ENCODE measurements around the gene METTL16. TPM values are rescaled to one million over a fixed set of nuclear protein-coding genes. Genes with fewer than 3 reads are reported as not detected.

Gene METTL16
- total and polyA plus RNA-seq, 11 donors = 13.9 to 32.0 (median 24.3) TPM

- no peak for ATAC-seq
- Histone ChIP-seq H3K4me1 (peaks cover 0 to 59% (median 47%) of the 10 kb centered on the region in 12 donors), H3K27ac (peak overlapping the region in 11 of 12 donors; percentile 65 to 99 (median 73)), H3K4me3 (no peak overlapping the region), H3K9me3 (no peaks in the 10 kb centered on the region), H3K36me3 (no peaks in the 10 kb centered on the region), H3K27me3 (no peaks in the 10 kb centered on the region)
- TF ChIP-seq POLR2A (IDR thresholded peaks at IDR 0.05) = no peak
- TF ChIP-seq CTCF (IDR thresholded peaks at IDR 0.05) = no peak
- 68 to 86% (median 82%) methylated on average over 8 of the region's 8 CpGs for WGBS, 4 donors
- intact Hi-C loops (cut with DNase I) = loop anchor here in 1 of 10 donors (2.0 kb wide), 1 partner anchor 16 kb away; no protein-coding TSS in a partner anchor
- peak in 1 of 5 donors; percentile 25 for DNase-seq
Observed at GRCh38 chr17:2406271-2406902, 105.3 kb downstream of the METTL16 start.

GRCh38 chr17:2405247-2405926 lies 106.3 kb downstream of the METTL16 start:
- H3K9me3 ChIP-seq = no peaks in the 10 kb centered on the region
- intact Hi-C loops (cut with DNase I) = no loop called here
- H3K36me3 ChIP-seq = no peaks in the 10 kb centered on the region
- H3K4me1 ChIP-seq = peaks cover 0 to 59% (median 47%) of the 10 kb centered on the region in 12 donors
- TF ChIP-seq CTCF (IDR thresholded peaks at IDR 0.05) (no peak), POLR2A (IDR thresholded peaks at IDR 0.05) (no peak)
- peak in 1 of 5 donors; percentile 45 for DNase-seq
- peak overlapping the region in 8 of 12 donors; percentile 16 to 99 (median 62) for H3K27ac ChIP-seq
- no peak for ATAC-seq
- H3K27me3 ChIP-seq = no peaks in the 10 kb centered on the region
- WGBS, 4 donors = 73 to 83% (median 78%) methylated on average over 14 of the region's 14 CpGs
- no peak overlapping the region for H3K4me3 ChIP-seq

GRCh38 chr17:2403044-2403443 lies 108.6 kb downstream of the METTL16 start:
- DNase-seq = peak in 1 of 5 donors; percentile 4
- H3K27me3 ChIP-seq = no peaks in the 10 kb centered on the region
- peak overlapping the region in 6 of 12 donors; percentile 81 to 100 (median 100) for H3K27ac ChIP-seq
- no peaks in the 10 kb centered on the region for H3K36me3 ChIP-seq
- H3K9me3 ChIP-seq = no peaks in the 10 kb centered on the region
- no peak for ATAC-seq
- peaks cover 5 to 72% (median 59%) of the 10 kb centered on the region in 12 donors for H3K4me1 ChIP-seq
- intact Hi-C loops (cut with DNase I) = no loop called here
- TF ChIP-seq POLR2A (IDR thresholded peaks at IDR 0.05) = no peak
- TF ChIP-seq CTCF (IDR thresholded peaks at IDR 0.05) = no peak
- whole genome bisulfite sequencing, 4 donors = 87 to 94% (median 92%) methylated on average over 4 of the region's 4 CpGs
- peak overlapping the region in 1 of 12 donors; percentile 97 for H3K4me3 ChIP-seq

- H3K27ac ChIP-seq = peak overlapping the region in 11 of 12 donors; percentile 99 to 100 (median 99)
- peak in 4 of 5 donors; percentile 13 to 67 (median 44) for DNase-seq
- H3K27me3 ChIP-seq = no peaks in the 10 kb centered on the region
- H3K4me1 ChIP-seq = peaks cover 10 to 75% (median 62%) of the 10 kb centered on the region in 12 donors
- H3K9me3 ChIP-seq = no peaks in the 10 kb centered on the region
- ATAC-seq = no peak
- TF ChIP-seq POLR2A (IDR thresholded peaks at IDR 0.05) = no peak
- no peak for TF ChIP-seq CTCF (IDR thresholded peaks at IDR 0.05)
- no peaks in the 10 kb centered on the region for H3K36me3 ChIP-seq
- intact Hi-C loops (cut with DNase I) = no loop called here
- H3K4me3 ChIP-seq = peak overlapping the region; percentile 40 to 99 (median 90)
- WGBS, 4 donors = 18 to 36% (median 23%) methylated on average over 15 of the region's 15 CpGs
Observed at GRCh38 chr17:2402544-2402943, 109.1 kb downstream of the METTL16 start.

Data from heart left ventricle (tissue), 16 donors.